ENCODE measurements around the gene GPR173. TPM values are rescaled to one million over a fixed set of nuclear protein-coding genes. Genes with fewer than 3 reads are reported as not detected.
A peak's percentile ranks its signal among the peaks of the same experiment; 100 is the strongest.

GPR173 gene, protein sequence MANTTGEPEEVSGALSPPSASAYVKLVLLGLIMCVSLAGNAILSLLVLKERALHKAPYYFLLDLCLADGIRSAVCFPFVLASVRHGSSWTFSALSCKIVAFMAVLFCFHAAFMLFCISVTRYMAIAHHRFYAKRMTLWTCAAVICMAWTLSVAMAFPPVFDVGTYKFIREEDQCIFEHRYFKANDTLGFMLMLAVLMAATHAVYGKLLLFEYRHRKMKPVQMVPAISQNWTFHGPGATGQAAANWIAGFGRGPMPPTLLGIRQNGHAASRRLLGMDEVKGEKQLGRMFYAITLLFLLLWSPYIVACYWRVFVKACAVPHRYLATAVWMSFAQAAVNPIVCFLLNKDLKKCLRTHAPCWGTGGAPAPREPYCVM
- total RNA-seq (2014; rRNA removed; shearing (Covaris generic)): not detected in 2 replicates

DNA sequence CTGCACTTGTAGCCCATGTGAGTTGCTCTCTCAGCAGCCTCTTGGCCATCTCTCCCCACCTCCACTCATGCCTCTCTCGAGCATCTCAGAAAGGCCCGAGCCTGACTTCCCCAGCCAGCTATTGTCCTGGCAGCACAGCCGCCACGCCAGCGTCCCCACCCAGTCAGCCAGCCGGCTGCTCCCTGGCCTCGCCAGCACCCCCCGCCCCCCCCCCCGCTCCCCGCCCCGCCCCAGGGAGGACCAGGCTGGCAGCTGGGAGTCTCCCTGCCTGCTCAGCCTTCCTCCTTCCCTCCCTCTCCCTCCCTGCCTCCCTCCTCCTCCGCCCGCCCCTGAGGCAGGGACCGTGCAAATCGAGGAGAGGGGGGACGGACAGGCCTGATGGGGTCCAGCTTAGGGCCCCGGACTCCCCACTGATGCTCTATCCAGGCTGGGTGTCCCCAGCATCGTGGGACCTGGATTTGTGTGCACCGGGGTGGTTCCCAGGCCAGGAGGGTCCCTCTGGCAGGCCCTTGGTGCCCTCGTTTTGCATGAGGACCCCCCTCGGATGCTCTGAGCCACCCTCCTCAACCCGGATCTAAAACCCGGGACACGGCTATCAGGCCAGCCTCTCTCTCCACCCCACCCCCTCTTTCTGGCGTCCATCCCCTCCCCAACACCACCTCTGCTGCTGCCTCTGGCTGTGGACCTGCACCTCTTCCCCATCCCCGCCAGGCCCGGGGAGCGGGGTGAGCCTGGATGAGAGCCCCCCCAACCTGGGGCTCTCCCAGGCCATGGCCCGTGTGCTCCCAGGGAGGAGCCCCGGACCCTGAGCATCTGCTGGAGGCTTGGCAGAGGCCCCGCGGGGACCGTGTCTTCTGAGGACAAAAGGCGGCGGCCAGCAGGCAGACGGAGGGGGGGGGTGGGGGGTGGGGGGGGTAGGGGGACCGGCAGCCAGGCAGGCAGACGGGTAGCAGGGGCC lies at the start of gene GPR173:
Gene GPR173, plus strand, starts transcription at position 621 of the 958 bp plus-strand sequence. CDS start 27,833 bp downstream, outside the sequence.
- peak; percentile 76 for DNase-seq (ENCODE audit: low spot score)
- in situ Hi-C loops (cut with HindIII; ENCODE audit: low sequenced_read_pairs): no loop called here

DNA sequence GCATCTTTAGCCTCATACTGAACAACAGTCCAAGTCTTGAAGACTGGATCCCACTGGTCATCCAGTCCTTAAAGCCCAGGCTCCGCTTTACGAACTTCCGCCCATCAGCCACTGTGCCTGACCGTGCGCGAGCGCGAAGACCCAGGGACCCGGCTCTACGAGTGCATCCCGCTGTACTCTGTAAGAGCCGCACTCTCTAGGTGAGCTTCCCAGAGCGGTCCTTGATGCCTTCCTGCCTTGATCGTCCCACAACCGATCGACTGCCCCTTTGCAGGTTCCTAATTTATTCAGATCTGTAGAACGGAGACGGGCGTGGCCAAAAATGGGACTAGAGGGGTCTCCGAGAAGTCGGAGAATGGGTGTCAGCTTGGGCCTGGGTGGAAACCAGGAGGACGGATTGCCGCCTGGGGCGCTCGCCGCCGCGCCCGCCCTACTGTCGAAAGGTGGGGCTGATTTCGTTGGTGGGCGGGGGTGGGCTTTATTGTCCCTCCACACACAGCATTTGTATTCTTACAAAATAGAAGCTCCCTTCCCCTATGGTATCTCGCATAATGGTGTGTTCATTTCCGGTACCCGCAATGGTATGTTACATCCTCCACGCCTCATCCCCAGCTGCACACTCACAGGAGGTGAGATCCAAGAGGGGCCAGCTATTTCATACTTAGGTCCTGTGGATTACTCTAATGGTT lies 48.0 kb upstream of the GPR173 start:
- no peak for DNase-seq (ENCODE audit: low spot score)
- in situ Hi-C loops (cut with HindIII; ENCODE audit: low sequenced_read_pairs): no loop called here

DNA sequence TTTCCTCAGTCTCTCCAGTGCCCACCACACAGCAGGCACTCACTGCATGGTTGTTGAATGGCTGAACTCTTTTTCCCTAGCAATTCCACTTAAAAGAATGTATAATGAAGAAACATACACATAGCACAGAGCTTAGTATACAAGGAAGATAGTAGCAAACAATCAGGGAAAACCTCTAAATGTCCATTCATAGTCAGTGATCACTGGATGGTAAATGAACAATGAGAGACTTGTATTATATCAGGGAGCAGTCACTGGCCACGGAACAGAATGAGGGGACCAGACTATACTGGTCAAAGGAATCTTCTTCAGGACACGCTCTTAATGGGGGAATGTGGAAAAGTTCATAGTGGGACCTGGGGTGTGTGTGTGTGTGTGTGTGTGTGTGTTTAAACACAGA lies 46.6 kb upstream of the GPR173 start:
- DNase-seq (ENCODE audit: low spot score): no peak
- in situ Hi-C loops (cut with HindIII; ENCODE audit: low sequenced_read_pairs): no loop called here

DNA sequence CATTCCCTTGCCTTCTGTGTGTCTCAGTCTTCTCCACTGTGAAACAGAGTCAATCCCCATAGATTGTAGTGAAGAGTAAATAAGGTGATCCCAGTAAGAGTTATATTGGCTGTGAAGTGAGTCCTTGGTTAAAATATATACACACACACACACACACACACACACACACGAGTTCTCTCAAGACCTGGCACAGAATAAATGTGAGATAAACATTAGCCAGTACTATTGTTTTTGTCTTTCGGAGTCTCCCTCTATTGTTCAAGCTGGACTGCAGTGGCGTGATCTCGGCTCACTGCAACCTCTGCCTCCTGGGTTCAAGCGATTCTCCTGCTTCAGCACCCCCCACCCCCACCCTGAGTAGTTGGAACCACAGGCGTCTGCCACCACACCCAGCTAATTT lies 45.5 kb upstream of the GPR173 start:
- in situ Hi-C loops (cut with HindIII; ENCODE audit: low sequenced_read_pairs): no loop called here
- no peak for DNase-seq (ENCODE audit: low spot score)

DNA sequence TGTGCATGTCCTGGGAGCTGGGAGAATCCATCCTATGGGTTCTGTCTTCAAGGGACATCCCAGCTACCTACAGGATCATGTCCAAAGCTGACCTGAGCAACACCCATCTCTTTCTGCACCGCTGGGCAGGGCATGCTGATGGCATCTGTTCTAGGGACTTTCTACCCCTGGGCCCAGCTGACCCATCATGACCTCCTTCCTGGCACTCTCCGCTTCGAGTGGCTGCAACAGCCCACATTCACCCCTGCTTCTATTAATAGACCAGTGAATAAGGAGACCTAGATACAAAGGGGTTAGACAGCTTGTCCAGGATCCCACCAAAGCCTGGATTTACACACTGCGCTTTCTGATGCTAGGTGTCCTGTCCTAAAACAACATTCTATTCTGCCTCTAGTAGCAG lies 44.6 kb upstream of the GPR173 start:
- in situ Hi-C loops (cut with HindIII; ENCODE audit: low sequenced_read_pairs): no loop called here
- no peak for DNase-seq (ENCODE audit: low spot score)

DNA sequence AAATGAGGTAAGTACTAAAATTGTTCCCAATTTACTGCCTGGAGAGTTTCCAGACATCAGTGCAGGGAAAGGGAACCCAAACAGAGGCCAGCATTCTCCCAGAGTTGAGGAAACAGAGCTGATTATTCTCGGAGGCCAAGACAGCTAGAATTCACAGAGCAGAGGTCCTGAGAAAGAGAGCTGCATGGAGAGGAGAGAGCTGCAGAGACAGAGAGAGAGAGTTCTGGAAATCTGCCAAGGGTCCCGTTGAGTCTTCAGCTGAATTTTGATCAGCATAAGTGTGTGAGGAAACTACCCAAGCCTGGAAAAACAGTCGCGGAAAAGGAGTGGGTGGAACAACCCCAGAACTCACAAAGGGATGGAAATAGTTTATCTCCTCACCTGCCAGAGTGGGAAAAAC lies 43.8 kb upstream of the GPR173 start:
- no peak for DNase-seq (ENCODE audit: low spot score)
- in situ Hi-C loops (cut with HindIII; ENCODE audit: low sequenced_read_pairs): no loop called here

DNA sequence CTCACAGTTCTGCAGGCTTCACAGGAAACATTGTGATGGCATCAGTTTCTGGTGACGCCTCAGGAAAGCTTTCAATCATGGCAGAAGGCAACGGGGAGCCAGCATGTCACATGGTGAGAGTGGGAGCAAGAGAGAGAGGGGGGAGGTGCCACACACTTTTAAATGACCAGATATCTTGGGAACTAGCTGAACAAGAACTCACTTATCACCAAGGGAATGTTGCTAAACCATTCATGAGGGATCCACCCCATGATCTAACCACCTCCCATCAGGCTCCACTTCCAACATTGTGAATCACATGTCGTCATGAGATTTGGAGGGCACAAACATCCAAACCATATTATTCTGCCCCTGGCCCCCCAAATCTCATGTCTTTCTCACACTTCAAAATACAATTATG lies 43.3 kb upstream of the GPR173 start:
- no peak for DNase-seq (ENCODE audit: low spot score)
- in situ Hi-C loops (cut with HindIII; ENCODE audit: low sequenced_read_pairs): no loop called here

DNA sequence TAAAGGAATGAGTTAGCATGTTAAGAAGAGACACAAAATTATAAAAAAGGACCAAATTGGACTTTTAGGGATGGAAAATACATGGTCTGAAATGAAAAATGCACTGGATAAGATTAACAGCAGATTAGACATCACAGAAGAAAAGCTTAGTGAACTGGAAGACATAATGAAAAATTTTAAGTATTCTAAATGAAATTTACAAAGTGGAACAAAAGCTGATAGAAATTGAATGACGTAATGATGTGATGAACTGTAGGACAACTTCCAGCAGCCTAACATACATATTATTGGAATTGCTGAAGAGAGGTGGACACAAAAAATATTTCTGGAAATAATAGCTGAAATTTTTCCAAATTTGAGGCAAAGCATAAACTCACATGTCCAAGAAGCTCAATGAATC lies 39.6 kb upstream of the GPR173 start:
- no peak for DNase-seq (ENCODE audit: low spot score)
- in situ Hi-C loops (cut with HindIII; ENCODE audit: low sequenced_read_pairs): no loop called here

DNA sequence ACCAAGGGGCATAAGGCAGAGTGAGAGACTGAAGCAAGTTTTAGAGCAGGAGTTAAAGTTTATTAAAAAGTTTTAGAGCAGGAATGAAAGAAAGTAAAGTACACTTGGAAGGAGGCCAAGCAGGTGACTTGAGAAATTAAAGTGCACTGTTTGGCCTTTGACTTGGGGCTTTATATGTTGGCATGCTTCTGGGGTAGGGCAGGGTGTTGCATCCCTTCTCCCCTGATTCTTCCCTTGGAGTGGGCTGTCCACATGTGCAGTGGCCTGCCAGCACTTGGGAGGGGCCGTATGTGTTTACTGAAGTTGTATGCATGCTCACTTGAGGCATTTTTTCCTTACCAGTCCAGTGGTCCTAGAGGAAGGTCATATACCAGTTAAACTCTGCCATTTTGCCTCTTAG lies 35.3 kb upstream of the GPR173 start:
- in situ Hi-C loops (cut with HindIII; ENCODE audit: low sequenced_read_pairs): no loop called here
- DNase-seq (ENCODE audit: low spot score): no peak

DNA sequence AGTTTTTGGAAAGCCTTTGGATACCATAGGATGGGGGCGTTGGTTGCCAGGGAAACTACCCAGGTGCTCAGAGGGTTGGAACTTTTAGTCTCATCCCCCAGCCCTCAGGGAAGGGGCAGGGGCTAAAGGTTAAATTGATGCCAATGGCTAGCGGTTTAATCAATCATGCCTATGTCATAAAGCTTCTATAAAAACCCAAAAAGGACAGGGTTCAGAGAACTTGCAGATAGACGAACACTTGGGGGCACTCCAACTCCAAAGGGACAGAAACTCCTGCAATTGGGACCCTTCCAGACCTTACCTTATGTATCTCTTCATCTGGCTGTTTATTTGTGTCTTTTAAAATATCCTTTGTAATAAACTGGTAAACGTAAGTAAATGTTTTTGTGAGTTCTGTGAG lies 30.0 kb upstream of the GPR173 start:
- in situ Hi-C loops (cut with HindIII; ENCODE audit: low sequenced_read_pairs): no loop called here
- peak; percentile 39 for DNase-seq (ENCODE audit: low spot score)

DNA sequence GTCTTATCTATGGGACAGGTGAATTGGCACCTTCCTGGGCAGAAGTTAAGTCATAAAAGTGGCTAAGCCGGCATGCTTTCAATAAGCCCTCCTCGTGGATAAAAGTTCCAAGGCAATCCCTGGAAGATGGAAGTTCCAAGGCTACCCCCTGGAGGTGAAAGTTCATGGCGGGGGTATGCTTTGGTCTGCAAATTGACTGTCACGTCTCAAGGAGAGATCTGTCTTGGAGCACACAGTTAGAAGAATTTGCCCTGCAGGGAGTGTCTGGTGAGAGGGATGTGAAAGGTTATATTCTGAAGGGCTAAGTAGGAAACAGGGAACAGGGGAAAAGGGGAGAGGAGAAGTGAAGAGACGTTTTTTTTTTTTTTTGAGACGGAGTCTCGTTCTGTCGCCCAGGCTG lies 26.2 kb upstream of the GPR173 start:
- no peak for DNase-seq (ENCODE audit: low spot score)
- in situ Hi-C loops (cut with HindIII; ENCODE audit: low sequenced_read_pairs): no loop called here

DNA sequence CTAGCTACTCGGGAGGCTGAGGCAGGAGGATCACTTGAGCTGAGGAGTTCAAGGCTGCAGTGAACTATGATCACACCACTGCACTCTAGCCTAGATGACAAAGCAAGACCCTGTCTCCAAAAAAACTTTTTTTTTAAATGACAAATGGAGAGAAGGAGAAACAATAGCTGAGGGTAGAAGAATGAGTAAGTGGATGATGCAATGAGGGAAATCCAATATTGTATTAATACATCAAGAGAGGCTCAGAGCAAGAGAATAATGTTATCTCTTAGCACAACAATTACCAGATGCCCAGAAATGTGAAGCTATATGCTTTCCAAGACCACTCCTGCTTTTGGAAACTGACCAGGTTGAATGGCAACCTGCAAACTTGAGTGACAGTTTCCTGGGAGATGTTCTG lies 19.9 kb upstream of the GPR173 start:
- in situ Hi-C loops (cut with HindIII; ENCODE audit: low sequenced_read_pairs): no loop called here
- no peak for DNase-seq (ENCODE audit: low spot score)

DNA sequence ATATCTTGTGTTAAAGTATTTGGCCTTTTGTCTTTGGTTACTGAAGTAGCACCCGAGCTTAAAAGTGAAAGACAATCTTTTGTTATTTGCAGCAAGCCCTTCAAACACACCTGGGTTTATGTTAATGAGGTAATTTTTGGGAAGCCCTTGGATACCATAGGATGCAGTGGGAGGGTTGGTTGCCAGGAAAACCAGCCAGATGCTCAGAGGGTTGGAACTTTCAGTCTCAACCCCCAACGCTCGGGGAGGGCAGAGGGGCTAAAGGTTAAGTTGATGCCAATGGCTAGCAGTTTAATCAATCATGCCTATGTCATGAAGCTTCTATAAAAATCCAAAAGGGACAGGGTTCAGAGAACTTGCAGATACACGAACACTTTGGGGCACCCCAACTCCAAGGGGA lies 17.2 kb upstream of the GPR173 start:
- in situ Hi-C loops (cut with HindIII; ENCODE audit: low sequenced_read_pairs): no loop called here
- DNase-seq (ENCODE audit: low spot score): no peak

DNA sequence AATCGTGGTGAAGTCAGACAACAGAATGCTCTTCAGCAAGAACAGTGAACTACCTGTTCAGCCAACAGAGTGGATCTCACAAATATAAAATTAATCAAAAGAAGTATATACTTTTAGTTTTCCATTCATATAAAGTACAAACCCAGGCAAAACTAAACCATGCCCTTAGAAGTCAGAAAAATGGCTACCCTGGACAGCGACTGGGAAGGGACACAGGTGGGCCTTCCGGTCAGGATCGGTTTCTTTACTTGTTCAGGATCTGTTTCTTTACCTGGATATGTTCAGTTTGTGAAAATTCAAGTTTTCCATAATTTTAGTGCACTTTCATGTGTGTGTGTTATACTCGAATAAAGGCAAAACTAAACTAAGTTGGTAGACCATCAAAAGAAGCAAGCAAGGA lies 12.4 kb upstream of the GPR173 start:
- in situ Hi-C loops (cut with HindIII; ENCODE audit: low sequenced_read_pairs): no loop called here
- no peak for DNase-seq (ENCODE audit: low spot score)

DNA sequence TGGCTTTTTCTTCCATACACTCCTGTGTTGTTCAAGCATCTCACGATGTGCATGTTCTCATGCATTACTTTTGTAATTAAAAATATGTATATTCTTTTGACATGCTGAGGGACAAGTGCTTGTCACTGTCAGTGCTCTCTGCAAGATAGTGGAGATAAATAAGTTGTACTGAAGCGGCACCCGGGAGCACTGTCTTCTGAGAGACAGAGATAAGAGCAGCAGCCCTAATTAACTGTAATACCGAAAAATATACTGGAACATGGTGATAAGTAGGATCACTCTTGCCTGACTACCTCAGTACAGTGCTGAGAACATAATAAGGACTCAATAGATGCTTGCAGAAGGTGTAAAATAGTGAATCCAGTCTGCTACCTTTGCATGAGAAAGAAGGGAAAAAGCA lies 9.4 kb upstream of the GPR173 start:
- no peak for DNase-seq (ENCODE audit: low spot score)
- in situ Hi-C loops (cut with HindIII; ENCODE audit: low sequenced_read_pairs): no loop called here

DNA sequence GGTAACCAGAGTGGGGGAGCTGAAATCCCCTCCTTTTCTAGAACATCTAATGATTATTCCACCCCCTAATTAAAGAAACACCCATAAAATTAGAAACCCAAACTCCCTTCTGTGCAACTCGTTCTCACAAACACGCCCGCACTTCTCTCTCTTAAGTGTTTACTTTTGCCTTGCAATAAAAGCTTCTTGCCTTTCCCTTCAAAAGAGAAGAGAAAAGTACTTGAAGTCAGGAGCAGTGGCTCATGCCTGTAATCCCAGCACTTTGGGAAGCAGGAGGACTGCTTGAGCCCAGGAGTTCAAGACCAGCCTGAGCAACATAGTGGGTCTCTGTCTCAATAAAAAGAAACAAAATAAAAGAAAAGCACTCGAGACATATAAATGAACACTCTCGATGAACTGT lies 3.6 kb upstream of the GPR173 start:
- no peak for DNase-seq (ENCODE audit: low spot score)
- in situ Hi-C loops (cut with HindIII; ENCODE audit: low sequenced_read_pairs): no loop called here

DNA sequence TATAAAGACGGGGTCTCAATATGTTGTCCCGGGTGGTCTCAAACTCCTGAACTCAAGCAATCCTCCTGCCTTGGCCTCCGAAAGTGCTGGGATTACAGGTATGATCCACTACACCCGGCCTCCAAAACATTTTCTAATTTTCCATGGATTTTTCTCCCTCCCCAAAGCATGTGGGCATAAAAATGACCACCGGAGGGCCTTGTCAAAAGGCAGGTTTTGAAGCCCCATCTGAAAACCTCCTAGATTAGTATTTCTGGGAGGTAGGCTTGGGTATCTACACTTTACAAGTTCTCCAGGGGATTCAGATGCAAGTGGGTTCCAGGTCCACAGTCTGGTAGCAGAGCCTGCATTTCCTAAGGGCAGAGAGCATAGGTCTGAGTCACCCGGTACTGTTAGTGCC lies 1.4 kb upstream of the GPR173 start:
- in situ Hi-C loops (cut with HindIII; ENCODE audit: low sequenced_read_pairs): no loop called here
- DNase-seq (ENCODE audit: low spot score): no peak

DNA sequence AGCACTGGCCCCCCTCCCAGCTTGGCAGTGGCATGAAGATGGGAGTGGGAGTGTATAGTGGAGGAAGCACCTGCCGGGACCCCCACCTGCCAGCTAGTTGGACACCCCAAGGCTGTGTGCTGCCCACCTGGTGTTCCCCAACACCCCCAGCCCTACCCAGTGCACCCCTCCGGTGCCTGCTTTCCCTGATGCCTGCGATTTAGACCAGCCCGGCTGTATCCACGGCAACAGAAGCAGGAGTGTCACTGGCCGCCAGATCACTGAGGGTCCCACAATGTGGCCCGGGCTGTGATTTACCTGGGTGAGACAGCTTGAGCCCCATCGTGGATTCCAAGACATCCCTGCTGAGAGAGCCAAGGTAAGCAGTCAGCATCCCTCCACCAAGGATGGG lies 533 bp downstream of the GPR173 start:
- no peak for DNase-seq (ENCODE audit: low spot score)
- in situ Hi-C loops (cut with HindIII; ENCODE audit: low sequenced_read_pairs): no loop called here

DNA sequence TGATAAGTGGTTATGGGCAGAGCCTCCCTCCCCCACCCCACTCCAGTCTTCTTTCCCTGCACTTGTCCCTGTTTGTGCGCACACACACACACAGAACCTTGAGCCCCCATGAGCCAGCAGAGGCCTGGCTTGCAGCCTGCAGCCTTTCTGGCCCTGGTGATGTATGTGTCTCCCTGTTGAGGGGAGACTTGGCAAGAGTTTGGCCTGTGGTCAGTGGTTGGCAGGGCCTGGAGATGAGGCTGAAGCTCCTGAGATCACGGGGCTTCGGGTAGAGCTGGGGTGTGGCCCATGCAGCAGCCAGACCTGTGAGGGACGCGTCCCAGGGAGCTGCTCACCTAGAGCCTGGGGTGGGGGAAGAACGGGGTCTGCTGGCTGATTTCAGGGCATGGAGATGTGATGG lies 2.3 kb downstream of the GPR173 start:
- no peak for DNase-seq (ENCODE audit: low spot score)
- in situ Hi-C loops (cut with HindIII; ENCODE audit: low sequenced_read_pairs): no loop called here

Measured in G401 (cell line).